Neural cell (in vitro differentiated cells): ENCODE data around the gene NCBP3. TPM values are rescaled to one million over a fixed set of nuclear protein-coding genes. Genes with fewer than 3 reads are reported as not detected.

Experiments
- H2AFZ ChIP-seq: fragments of 200-600, 300-800 bp; sonication (generic), shearing (Covaris generic); 2 replicates; pipeline ENCODE4 v1.6.0; 2014; ENCODE audit warnings: low read depth, mild to moderate bottlenecking, antibody characterized with exemption, low read length, moderate library complexity
- H3F3A ChIP-seq: fragments of 200-600 bp; shearing (Covaris generic); 2 replicates; pipeline ENCODE4 v1.6.1; 2016; ENCODE audit warnings: mild to moderate bottlenecking, moderate library complexity, mixed read lengths, antibody characterized with exemption, low read length; ENCODE audit not compliant: insufficient read depth, poor library complexity, severe bottlenecking
- H3K27ac ChIP-seq: fragments of 200-600, 300-800 bp; sonication (generic), shearing (Covaris generic); 2 replicates; pipeline ENCODE4 v1.5.1; 2014; ENCODE audit warnings: mild to moderate bottlenecking, low read length, moderate library complexity
- H3K27me3 ChIP-seq: fragments of 300-800, 200-600 bp; sonication (generic), shearing (Covaris generic); 2 replicates; pipeline ENCODE4 v1.6.0; 2014; ENCODE audit warnings: mild to moderate bottlenecking, low read depth, low read length, moderate library complexity; ENCODE audit not compliant: insufficient read depth
- H3K36me3 ChIP-seq: fragments of 300-800, 200-600 bp; sonication (generic), shearing (Covaris generic); 2 replicates; pipeline ENCODE4 v1.5.1; 2014; ENCODE audit warnings: mild to moderate bottlenecking, antibody characterized with exemption, low read length, moderate library complexity; ENCODE audit not compliant: insufficient read depth
- H3K4me2 ChIP-seq: fragments of 300-800, 200-600 bp; sonication (generic), shearing (Covaris generic); 2 replicates; pipeline ENCODE4 v1.6.0; 2014; ENCODE audit warnings: mild to moderate bottlenecking, low read length
- H3K4me3 ChIP-seq: fragments of 300-800, 200-600 bp; sonication (generic), shearing (Covaris generic); 2 replicates; pipeline ENCODE4 v1.5.1; 2014; ENCODE audit warnings: mild to moderate bottlenecking, low read length, moderate library complexity
- H3K79me2 ChIP-seq: fragments of 200-600 bp; shearing (Covaris generic); replicated peaks from 2 replicates; pipeline ENCODE4 v1.6.0; 2014; ENCODE audit warnings: mild to moderate bottlenecking, low read length, moderate library complexity; ENCODE audit not compliant: insufficient read depth
- H3K9ac ChIP-seq: fragments of 300-800, 200-600 bp; sonication (generic), shearing (Covaris generic); 2 replicates; pipeline ENCODE4 v1.6.1; 2016; ENCODE audit warnings: mild to moderate bottlenecking, low read length, mixed read lengths
- H3K9me2 ChIP-seq: fragments of 200-600 bp; shearing (Covaris generic); 2 replicates; pipeline ENCODE4 v1.6.1; 2016; ENCODE audit warnings: mild to moderate bottlenecking, low read length, mixed read lengths; ENCODE audit not compliant: insufficient read depth
- H3K9me3 ChIP-seq: fragments of 200-600, 300-800 bp; sonication (generic), shearing (Covaris generic); 2 replicates; pipeline ENCODE4 v1.6.1; 2016; ENCODE audit warnings: mild to moderate bottlenecking, mixed run types, low read length, moderate library complexity, mixed read lengths
- H4K20me1 ChIP-seq: fragments of 200-600 bp; shearing (Covaris generic); 2 replicates; pipeline ENCODE4 v1.6.1; 2016; ENCODE audit warnings: mild to moderate bottlenecking, mixed run types; ENCODE audit not compliant: insufficient read depth
- EP300 ChIP-seq: fragments of 450-650 bp; conservative IDR thresholded peaks from 2 replicates; pipeline ENCODE4 v1.6.1; 2014; ENCODE audit warnings: antibody characterized with exemption, mild to moderate bottlenecking, moderate library complexity; ENCODE audit not compliant: poor library complexity, severe bottlenecking
- EZH2 ChIP-seq: fragments of 200-600, 300-800 bp; shearing (Covaris generic), sonication (generic); IDR thresholded peaks from 2 replicates; pipeline ENCODE4 v1.6.1; 2014; ENCODE audit warnings: antibody characterized with exemption, low read length, borderline replicate concordance, mild to moderate bottlenecking; ENCODE audit not compliant: insufficient read depth, poor library complexity, severe bottlenecking
- MXI1 ChIP-seq: fragments of 450-650 bp; conservative IDR thresholded peaks from 2 replicates; pipeline ENCODE4 v1.6.1; 2014; ENCODE audit warnings: antibody characterized with exemption, mild to moderate bottlenecking; ENCODE audit not compliant: poor library complexity, severe bottlenecking
- POLR2AphosphoS5 ChIP-seq: IDR thresholded peaks from 2 replicates; pipeline ENCODE4 v1.6.1; 2012
- RAD21 ChIP-seq: fragments of 450-650 bp; conservative IDR thresholded peaks from 2 replicates; pipeline ENCODE4 v1.6.1; 2014; ENCODE audit warnings: antibody characterized with exemption, mild to moderate bottlenecking, moderate library complexity
- SMC3 ChIP-seq: fragments of 450-650 bp; conservative IDR thresholded peaks from 2 replicates; pipeline ENCODE4 v1.6.1; 2014; ENCODE audit warnings: antibody characterized with exemption, mild to moderate bottlenecking, moderate library complexity; ENCODE audit not compliant: poor library complexity
- TAF1 ChIP-seq: IDR thresholded peaks from 2 replicates; pipeline ENCODE4 v1.6.1; 2012; ENCODE audit warnings: low read depth
- polyA plus RNA-seq: library from polyadenylated mRNA; depleted of rRNA; stranded (reverse); fragments of >200 nt; gene quantifications from 2 replicates; pipeline ENCODE4 v1.2.3, GENCODE V29; 2014
- TF ChIP-seq, protein P1 (sequence below): IDR thresholded peaks from 2 replicates; pipeline ENCODE4 v1.6.1; 2012; ENCODE audit warnings: borderline replicate concordance
- TF ChIP-seq, protein P2 (sequence below): fragments of 450-650 bp; IDR thresholded peaks from 2 replicates; pipeline ENCODE4 v1.5.1; 2014; ENCODE audit warnings: antibody characterized with exemption, mild to moderate bottlenecking, moderate library complexity; ENCODE audit not compliant: poor library complexity, severe bottlenecking

The NCBP3 gene
- polyA plus RNA-seq, 1 donor from 2014 or later: 132 TPM

DNA sequence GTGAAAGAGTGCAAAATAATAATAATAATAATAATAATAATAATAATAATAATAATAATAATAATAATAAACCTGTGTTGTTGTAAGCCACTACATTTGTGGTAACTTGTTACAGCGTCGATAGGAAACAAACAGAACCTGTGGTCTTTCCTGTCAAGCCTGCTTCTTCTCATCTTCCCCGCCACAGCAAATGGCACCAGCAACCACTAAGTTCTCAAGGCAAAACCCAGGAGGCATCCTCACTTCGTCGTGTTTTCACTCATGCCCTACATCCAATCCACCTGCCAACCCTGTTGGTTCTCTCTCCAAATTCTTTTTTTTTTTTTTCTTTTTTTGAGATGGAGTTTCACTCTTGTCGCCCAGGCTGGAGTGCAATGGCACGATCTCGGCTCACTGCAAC lies 79.3 kb downstream of the NCBP3 start:
- Histone ChIP-seq H3K27me3 (no peaks in the 10 kb centered on the region), H3K79me2 (no peaks in the 10 kb centered on the region), H3K4me3 (no peak overlapping the region), H3K4me2 (no peak overlapping the region), H3K9ac (no peak overlapping the region), H2AFZ (no peak overlapping the region), H4K20me1 (no peaks in the 10 kb centered on the region), H3K9me3 (no peaks in the 10 kb centered on the region), H3K9me2 (no peaks in the 10 kb centered on the region), H3K27ac (no peak overlapping the region), H3K36me3 (no peaks in the 10 kb centered on the region), H3F3A (no peaks in the 10 kb centered on the region)
- TF ChIP-seq EZH2 (no peak), EP300 (no peak), POLR2AphosphoS5 (no peak), MXI1 (no peak), SMC3 (no peak), RAD21 (no peak), TAF1 (no peak)
- TF ChIP-seq, protein P1, sequence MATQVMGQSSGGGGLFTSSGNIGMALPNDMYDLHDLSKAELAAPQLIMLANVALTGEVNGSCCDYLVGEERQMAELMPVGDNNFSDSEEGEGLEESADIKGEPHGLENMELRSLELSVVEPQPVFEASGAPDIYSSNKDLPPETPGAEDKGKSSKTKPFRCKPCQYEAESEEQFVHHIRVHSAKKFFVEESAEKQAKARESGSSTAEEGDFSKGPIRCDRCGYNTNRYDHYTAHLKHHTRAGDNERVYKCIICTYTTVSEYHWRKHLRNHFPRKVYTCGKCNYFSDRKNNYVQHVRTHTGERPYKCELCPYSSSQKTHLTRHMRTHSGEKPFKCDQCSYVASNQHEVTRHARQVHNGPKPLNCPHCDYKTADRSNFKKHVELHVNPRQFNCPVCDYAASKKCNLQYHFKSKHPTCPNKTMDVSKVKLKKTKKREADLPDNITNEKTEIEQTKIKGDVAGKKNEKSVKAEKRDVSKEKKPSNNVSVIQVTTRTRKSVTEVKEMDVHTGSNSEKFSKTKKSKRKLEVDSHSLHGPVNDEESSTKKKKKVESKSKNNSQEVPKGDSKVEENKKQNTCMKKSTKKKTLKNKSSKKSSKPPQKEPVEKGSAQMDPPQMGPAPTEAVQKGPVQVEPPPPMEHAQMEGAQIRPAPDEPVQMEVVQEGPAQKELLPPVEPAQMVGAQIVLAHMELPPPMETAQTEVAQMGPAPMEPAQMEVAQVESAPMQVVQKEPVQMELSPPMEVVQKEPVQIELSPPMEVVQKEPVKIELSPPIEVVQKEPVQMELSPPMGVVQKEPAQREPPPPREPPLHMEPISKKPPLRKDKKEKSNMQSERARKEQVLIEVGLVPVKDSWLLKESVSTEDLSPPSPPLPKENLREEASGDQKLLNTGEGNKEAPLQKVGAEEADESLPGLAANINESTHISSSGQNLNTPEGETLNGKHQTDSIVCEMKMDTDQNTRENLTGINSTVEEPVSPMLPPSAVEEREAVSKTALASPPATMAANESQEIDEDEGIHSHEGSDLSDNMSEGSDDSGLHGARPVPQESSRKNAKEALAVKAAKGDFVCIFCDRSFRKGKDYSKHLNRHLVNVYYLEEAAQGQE: no peak
- TF ChIP-seq, protein P2, sequence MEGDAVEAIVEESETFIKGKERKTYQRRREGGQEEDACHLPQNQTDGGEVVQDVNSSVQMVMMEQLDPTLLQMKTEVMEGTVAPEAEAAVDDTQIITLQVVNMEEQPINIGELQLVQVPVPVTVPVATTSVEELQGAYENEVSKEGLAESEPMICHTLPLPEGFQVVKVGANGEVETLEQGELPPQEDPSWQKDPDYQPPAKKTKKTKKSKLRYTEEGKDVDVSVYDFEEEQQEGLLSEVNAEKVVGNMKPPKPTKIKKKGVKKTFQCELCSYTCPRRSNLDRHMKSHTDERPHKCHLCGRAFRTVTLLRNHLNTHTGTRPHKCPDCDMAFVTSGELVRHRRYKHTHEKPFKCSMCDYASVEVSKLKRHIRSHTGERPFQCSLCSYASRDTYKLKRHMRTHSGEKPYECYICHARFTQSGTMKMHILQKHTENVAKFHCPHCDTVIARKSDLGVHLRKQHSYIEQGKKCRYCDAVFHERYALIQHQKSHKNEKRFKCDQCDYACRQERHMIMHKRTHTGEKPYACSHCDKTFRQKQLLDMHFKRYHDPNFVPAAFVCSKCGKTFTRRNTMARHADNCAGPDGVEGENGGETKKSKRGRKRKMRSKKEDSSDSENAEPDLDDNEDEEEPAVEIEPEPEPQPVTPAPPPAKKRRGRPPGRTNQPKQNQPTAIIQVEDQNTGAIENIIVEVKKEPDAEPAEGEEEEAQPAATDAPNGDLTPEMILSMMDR: no peak

DNA sequence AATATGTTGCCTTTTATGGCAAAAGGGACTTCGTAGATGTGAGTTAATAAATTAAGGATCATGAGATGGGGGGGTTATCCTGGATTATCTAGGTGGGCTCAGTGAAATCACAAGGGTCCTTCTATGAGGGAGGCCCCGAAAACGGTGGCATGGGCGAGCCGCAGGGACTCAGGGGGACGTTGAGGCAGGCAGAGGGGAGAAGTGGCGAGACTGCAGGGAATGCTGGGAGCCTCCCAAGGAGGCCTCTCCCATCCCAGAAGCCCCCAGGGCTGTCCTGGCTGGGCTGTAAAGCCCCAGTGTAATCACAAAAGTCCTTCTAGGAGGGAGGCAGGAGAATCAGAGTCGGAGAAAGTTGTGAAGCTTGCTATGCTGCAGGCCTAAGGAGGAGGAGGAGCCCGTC lies 80.1 kb downstream of the NCBP3 start:
- no peak overlapping the region for H3K9ac ChIP-seq
- no peak overlapping the region for H2AFZ ChIP-seq
- no peaks in the 10 kb centered on the region for H3K27me3 ChIP-seq
- no peaks in the 10 kb centered on the region for H3K9me3 ChIP-seq
- H3F3A ChIP-seq: no peaks in the 10 kb centered on the region
- no peak overlapping the region for H3K4me2 ChIP-seq
- H3K36me3 ChIP-seq: no peaks in the 10 kb centered on the region
- TF ChIP-seq EZH2: no peak
- no peak for TF ChIP-seq TAF1
- TF ChIP-seq MXI1: no peak
- no peak for TF ChIP-seq RAD21
- TF ChIP-seq, protein P2: no peak
- TF ChIP-seq, protein P1: no peak
- no peak for TF ChIP-seq EP300
- TF ChIP-seq POLR2AphosphoS5: no peak
- no peak for TF ChIP-seq SMC3
- no peak overlapping the region for H3K4me3 ChIP-seq
- H4K20me1 ChIP-seq: no peaks in the 10 kb centered on the region
- H3K9me2 ChIP-seq: no peaks in the 10 kb centered on the region
- H3K79me2 ChIP-seq: no peaks in the 10 kb centered on the region
- no peak overlapping the region for H3K27ac ChIP-seq
